ENCODE data around the gene MRPS21.

The MRPS21 gene

DNA sequence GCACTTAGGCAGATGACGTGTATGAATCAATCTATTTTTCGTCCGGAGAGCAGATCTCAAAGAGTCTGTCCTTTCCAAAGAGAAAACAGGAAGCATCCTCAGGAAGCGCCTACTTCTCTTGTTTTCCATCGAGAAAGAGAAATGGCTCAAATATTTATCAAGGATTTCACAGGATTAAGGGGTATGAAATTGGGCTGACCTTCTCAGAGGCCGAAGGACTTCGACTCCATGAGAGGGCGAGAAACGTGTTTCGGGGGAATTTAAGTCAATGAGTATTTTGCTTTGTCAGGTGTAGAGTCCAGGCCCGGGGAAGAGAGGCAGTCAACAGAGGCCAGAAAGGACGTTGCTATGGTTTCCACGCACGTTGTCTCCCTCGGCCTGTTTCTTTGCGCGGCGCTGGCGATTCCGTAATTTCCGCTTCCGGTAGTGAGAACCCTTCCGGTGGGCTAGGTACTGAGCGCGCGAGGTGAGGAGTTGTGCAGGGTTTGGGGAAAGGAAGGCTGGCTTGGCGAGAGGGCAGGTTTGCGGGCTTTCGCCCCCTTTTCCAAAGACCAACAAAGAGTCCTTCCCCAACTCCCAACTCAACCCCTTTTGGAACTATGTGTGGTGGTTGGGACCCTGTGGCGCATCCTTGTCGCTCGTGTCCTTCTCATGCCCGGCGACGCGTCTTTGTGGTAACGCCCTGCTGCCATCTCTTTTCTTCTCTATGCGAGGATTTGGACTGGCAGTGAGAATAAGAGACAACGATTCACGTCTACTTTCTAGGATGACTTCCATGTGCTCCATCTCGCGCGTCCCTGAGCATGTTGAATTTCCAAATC, at the start of gene MRPS21:
TSS of gene MRPS21 (plus strand) at position 429 of the 821 bp plus-strand sequence. CDS start 506 bp downstream, outside the sequence.
- DNase-seq (ENCODE audit: low read depth) = peak; percentile 56

DNA sequence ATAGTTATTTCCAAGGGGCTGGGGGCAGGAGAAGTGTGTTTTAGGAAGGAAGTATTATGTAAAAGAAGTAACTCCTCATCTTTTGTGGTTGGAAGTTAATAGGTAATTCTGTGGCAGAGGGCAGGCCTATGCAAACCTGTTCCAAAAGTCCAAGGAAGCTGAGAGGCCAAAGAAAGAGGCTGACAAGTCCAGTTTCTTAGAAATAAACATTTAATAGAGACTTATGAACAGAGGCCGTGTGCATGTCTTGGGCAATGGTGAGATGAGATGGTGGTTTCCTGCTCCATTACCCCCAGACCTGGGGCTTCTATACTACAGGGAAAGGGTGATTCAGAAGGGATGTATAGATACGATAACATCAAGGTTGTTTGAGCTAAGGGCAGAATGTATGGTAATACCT, 43.7 kb upstream of the MRPS21 start:
- DNase-seq (ENCODE audit: low read depth) = no peak

DNA sequence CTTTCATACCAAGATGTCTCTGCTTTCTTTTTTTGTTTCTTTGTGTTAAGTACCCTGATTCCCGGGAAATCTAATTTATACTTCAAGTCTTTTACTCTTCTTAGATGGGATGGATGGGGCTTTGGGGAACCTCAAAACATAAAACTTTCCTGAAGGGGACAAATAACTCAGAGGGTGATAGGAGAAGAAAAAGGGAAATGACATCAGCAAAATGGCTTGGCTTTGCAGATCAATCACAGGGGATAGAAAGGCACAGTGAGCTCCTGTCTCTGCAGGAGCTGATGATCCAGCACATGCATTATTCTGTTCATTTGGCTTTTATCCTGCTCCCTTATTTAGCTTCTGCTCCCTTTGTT, 37.5 kb upstream of the MRPS21 start:
- no peak for DNase-seq (ENCODE audit: low read depth)

DNA sequence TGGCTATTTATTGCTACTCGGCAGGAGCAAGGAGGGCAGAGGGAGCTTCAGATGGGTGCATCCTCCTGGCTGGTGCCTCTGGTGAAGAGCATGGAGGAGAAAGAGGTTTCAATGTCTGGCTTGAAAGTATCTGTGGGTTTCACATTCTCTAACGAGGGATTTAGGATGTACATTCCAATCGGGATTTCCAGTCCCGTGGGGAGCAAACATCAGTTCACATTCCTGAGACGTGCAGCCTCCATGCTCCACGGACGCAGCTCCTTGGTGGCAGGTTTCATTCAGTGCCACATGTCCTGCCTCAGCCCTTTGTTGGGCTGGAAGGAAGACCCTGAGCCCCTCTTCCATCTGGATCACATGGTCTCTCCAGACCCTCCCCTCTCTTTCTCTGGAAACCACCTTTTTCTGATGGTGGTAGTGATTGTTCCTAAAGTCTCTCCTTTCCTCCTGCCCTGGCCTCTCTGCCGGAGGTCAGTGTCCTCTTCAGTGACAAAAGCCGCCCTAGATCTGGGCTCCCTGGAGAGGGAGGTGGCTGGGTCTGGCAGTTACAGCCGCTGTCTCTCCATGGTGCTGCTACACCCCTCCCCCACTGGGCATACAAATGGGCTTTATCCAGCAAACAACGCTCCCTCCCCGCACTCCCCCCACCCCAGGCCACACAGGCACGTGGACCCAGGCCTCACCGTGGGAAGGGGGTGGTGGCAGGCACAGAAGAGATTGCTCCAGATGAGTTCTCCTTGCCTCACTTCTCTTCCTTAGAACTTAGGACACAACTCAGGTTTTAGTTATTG, 36.9 kb upstream of the MRPS21 start:
- no peak for DNase-seq (ENCODE audit: low read depth)

DNA sequence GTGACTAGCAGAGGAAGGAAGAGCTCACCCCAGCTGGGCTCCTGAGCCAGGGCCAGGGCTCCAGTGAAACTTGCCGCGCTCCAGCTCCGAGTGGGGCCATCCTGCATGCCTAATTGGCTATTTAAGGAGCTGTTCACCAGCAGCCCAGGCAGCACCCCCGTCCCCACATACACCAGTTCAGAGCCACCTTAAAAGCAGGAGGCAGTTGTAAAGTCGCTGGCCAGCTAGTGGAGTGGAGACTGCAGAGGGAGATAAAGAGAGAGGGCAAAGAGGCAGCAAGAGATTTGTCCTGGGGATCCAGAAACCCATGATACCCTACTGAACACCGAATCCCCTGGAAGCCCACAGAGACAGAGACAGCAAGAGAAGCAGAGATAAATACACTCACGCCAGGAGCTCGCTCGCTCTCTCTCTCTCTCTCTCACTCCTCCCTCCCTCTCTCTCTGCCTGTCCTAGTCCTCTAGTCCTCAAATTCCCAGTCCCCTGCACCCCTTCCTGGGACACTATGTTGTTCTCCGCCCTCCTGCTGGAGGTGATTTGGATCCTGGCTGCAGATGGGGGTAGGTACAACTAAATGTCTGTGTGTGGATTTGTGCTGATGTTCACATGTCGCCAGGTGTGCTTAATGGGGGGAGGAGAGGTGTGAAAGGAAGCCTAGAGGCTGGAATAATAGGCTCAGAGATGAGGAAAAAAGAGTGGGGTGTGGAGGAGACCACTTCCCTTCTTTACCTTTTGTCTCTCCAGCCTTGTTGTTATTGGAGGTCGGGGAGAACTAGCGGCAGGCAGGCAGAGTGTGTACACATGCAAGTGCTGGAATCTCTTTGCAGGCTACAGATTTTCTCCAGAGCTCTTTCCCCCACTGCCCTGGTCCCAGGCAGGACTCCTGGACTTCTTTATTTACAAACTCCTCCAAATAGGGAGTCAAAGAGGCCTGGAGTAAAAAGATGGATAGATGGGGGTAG, 35.8 kb upstream of the MRPS21 start, which contains the start of gene CA14:
TSS of gene CA14 (plus strand) at position 151 of the 962 bp plus-strand sequence. CDS start at position 506, 355 bp downstream.
- no peak for DNase-seq (ENCODE audit: low read depth)

DNA sequence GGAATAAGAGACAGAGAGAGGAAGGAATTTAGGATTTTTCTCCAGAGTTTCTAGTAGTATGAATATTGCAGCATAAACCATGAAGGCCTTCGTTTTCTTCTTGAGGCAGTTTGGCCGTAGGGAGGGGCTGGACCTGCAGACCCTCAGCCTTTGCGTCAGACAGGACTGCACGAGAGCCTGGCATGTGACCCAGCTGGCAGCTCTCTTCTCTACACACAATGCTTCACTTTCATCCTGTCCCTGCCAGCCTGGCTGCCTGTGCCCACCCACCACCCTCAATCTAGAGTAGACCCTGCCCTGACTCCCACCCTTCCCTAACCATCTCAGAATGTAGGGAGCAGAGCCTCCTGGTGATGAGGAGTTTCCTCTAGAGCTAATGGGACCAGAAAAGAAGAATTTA, 34.4 kb upstream of the MRPS21 start:
- DNase-seq (ENCODE audit: low read depth) = no peak

DNA sequence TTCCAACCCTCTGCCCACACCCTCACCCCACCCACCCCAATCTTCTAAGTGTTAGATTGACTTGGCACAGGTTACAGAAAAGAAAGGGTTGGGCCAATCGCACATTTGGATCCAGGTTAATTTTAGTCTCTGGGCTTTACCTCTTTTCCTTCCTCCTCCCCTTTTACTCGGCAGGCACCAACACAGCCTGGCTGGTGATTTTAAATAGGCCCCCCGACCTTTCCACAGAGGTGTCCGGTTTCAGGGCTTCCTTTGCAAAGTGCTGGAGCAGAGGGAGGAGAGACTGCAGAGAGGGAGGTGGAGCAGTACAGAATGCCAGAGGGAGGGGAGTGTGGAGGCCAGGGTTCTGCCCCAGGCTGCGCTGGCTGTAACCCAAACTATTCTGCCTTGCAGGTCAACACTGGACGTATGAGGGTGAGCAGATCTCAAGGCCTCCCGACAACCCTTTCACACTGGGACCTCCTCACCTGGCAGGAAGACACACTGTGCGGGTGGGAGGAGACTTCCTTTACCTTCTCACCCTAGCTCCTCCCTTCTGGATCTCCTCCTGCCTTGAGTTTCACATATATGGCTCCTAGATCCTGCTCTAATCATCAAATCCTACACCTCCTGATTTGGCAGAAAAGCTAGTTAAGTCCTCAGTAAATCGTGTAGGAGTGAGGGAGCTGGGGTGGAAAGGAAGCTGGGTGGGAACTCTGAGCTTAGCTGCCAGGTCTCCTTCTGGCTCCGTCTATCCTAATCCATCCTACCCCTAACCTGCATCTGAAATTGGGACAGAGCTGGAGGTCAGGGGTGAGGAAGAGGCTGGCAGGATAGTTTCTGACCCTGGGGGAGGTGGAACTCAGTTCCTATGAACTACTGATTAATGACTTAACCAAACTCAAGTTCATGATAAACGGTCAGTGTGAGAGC, 33.6 kb upstream of the MRPS21 start:
- DNase-seq (ENCODE audit: low read depth) = no peak

DNA sequence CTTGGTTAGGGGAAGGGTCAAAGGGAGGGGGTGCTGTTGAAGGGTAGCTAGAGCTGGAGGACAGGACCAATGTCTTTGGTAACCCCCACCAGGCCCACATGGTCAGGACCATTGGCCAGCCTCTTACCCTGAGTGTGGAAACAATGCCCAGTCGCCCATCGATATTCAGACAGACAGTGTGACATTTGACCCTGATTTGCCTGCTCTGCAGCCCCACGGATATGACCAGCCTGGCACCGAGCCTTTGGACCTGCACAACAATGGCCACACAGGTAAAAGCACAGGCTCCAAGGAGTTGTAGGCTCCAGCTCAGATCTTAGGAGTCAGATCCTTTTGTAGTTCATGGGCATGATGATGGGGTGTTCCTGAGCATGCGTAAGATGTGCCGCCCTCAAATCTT, 32.3 kb upstream of the MRPS21 start:
- no peak for DNase-seq (ENCODE audit: low read depth)

DNA sequence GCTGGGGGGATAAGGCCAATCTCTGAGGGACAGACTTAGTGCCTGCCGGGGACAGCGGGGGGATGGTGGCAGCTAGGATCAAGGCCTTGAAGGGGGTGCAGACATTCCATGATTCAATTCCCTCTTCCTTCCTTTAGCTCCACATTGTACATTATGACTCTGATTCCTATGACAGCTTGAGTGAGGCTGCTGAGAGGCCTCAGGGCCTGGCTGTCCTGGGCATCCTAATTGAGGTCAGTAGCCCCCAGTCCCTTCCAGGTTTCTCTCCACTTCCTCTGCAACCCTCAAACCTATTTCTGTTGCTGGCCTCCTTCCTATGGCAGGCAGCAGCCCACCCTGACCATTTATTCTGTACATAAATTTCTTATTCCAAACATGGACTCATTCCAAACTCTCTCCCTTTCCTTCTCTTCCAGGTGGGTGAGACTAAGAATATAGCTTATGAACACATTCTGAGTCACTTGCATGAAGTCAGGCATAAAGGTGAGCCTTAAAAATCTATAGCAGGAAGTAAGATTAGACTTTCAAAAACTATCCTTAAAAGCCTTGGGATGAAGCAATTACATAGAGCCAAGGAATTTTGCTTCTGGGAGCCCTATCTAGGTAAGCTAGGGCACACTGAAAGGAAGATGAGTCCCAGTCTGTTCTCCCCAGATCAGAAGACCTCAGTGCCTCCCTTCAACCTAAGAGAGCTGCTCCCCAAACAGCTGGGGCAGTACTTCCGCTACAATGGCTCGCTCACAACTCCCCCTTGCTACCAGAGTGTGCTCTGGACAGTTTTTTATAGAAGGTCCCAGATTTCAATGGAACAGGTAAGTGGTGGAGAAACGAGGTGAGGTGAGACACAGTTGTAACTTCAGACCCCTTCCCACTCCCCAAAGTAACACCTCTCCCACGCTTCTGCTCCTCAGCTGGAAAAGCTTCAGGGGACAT, 31.0 kb upstream of the MRPS21 start:
- DNase-seq (ENCODE audit: low read depth) = no peak

DNA sequence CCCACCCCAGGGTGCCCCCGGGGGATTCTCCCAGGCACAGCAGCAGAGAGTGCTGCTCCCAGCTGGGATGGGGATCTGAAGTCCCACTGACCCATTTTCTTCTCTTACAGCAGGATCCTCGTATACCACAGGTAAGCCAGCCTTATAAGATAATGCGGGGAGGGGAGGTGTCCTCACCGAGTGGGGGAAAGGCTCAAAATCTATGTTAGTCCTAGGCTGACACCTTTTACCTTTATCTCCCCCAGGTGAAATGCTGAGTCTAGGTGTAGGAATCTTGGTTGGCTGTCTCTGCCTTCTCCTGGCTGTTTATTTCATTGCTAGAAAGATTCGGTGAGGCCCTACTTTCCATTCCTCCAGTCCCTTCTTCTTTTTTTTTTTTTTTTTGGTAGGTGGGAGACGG, 30.1 kb upstream of the MRPS21 start:
- no peak for DNase-seq (ENCODE audit: low read depth)

DNA sequence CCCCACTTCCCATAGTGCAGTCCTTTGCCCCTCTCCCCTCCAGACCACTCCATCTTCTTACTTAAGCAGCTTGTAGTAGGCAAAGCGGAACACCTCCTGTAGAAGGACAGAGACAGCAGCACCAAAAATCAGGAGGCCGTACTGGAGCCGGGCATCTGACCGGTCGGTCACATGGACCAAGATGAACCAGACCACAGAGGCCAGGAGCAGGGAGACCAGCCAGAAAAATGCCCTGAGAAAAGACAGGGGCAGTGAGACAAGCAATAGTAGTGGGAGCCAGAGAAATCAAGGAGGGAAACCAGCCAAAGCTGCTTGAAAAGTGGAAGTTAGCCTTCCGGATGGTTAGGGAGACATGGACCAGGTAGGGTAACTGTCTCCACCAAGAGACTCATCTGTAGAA, 25.8 kb upstream of the MRPS21 start:
- DNase-seq (ENCODE audit: low read depth) = no peak

DNA sequence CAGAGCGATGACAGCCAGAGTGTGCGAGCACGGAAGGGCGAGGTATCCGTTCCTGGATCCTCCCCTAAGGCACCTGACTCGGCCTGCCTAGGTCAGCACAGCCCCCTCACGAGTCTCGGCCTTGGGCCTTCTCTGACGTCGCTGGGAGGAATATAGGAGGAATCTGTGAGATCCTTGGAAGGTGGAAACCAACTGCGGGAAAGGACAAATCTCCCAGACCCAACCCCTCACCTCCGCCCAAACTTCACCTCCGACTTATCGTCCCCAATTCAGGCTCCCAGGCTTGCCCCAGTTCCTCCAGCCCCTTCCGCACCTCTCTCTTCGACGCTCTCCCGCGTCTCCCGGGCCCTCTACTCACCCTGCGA, 25.3 kb upstream of the MRPS21 start:
- no peak for DNase-seq (ENCODE audit: low read depth)

DNA sequence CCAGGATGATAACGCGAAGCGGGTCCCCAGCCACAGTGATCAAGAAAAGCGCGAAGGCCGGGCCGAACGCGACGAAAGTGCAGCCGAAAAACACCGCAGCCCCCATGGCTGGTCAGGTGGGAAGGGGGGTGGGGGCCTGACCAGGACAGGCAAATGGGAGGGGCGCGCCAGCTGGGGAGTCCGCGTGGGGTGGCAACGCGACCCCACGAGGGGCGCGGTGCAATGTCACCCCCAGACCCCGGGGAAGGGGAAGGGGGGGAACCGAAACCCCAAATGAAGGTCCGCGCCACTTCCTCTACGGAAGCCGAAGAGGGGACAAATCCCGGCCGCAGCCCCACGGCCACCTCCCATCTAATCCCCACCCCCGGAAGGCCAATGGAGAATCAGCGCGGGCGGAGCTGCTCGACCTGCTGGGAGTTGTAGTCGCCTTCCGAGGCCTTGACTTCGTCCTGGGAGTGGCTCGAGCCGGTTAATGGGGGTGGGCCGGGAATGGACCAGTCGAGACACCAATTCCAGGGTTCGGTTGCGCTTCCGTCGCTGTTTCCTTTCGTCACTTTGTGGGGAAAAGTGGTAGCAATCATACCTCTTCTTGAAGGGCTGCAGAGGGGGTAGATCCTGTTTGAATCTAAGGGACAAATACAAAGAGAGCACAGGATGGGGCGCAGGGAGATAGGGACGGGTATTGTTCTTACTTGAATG, 24.8 kb upstream of the MRPS21 start, which contains the start of gene APH1A:
TSS of gene APH1A (minus strand) at position 312 of the 699 bp plus-strand sequence. CDS start at position 106, 206 bp downstream.
- peak; percentile 78 for DNase-seq (ENCODE audit: low read depth)

DNA sequence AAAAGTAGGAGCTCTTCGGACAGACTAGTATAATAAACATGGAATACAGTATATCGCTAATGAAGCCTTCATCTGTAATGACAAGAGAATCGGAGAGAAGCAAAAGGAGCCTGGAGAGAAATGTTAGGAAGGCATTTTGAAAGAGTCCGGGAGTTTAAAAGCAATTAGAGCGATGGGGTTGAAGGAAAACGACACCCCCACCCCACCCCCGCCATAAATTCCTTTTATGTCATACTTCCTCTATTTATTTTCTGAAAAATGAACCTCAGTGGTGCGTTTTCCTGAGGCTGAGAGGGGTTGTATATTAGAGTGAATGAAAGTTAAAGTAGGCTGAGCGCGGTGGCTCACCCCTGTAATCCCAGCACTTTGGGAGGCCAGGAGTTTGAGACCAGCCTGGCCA, 24.2 kb upstream of the MRPS21 start:
- DNase-seq (ENCODE audit: low read depth) = no peak

DNA sequence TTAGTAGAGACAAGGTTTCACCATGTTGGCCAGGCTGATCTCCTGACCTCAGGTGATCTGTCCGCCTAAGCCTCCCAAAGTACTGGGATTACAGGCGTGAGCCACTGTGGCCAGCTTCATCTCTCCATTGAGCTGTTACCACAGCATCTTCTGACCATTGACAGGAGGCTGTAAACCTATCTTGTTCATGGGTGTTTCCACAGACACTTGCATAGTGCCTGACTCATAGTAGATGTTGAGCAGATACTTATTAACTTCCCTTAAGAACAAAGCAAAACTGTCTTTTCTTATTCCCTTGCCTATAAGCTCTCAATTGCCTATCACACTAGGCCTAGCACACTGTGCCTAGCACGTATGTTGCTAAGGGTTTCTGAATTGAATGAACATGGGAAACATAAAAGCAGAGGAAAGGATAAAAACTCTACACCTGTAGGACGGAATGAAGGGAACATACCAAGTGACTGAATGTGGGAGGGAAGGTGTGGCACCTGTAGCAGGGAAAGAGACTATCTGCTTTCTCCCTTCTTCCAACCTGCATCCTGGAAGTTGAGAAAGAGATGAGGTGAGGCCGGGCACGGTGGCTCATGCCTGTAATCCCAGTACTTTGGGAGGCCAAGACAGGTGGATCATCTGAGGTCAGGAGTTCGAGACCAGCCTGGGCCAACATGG, 22.2 kb upstream of the MRPS21 start:
- DNase-seq (ENCODE audit: low read depth) = no peak

DNA sequence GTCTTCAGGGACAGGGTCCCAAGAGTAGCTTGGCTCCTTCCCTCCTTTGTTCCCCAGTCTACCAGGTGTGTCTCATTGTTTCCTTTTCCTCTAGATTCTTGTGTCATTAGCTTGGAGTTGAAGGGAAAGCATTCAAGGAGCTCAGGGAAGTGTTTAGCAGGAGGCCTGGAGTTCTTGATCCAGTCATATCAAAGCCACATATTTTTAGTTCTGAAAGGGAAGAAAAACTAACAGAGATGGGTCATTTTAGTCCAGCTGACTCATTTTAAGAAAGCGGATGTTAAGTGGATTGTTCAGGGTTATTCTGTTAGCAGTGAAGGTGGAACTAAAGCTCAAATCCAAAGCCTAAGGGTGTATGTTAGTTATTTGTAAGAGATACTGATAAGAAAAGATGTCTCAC, 20.4 kb upstream of the MRPS21 start:
- DNase-seq (ENCODE audit: low read depth) = no peak

DNA sequence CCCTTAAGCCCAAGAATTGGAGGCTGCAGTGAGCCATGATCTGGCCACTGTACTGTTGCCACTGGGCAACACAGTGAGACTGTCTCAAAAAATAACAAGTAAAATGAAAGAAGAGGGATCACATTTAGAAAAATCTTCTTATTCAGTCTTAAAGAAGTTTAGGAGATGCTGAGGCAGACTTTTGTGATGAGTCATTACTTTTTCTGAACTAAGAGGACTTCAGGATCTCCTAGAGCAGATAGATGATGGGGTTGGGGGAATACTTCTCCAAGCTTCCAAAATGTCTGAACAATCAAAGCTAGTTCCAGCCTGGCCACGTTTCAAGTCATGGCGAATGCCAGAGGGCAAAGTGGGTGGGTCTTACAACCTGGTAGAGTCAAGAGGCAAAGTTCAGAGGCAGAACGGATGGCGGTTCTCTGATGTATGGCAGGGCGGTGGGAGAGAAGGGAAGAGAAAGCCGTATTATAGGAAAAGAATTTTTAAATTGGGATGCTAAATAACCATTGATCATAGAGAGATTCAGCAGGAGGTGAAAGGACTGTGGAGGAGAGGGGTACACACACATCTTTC, 13.4 kb upstream of the MRPS21 start:
- DNase-seq (ENCODE audit: low read depth) = no peak

DNA sequence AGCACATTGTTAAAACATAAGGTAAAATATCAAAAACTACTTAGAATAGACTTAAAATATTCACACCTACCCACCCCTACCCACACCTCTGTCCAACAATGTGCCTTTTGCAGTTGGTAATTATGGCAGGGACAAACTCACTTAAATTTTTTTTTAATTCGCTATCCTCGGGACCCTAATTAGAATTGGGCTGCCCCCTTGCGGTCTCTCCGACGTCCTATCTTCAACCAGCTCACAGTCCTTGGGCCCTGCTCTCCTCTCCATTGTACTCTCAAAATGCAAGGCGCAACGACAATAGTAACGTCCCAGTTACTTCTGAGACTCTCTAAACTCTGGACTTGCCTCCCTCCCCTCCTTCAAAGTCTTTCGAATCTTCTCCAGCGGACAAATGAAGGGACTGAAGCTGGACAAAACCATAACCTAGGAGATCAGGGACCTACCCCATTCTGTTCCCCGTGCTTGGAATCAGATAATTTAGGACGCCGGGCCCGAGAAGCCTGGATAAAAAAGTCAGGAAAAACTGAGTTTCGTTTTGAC, 12.4 kb upstream of the MRPS21 start:
- DNase-seq (ENCODE audit: low read depth) = peak; percentile 40

Data from HS-5 (cell line).